ENCODE measurements around the gene IGFBP3. TPM values are rescaled to one million over a fixed set of nuclear protein-coding genes. Genes with fewer than 3 reads are reported as not detected.
"Not testable (repeated sequence)": the region's sequence is repeated elsewhere in the genome, so short reads cannot be mapped to it uniquely, and the experiment has no call there.

IGFBP3 gene
- total and polyA plus RNA-seq, 2 donors from 2014 or later = 50.5 to 193 TPM

DNA sequence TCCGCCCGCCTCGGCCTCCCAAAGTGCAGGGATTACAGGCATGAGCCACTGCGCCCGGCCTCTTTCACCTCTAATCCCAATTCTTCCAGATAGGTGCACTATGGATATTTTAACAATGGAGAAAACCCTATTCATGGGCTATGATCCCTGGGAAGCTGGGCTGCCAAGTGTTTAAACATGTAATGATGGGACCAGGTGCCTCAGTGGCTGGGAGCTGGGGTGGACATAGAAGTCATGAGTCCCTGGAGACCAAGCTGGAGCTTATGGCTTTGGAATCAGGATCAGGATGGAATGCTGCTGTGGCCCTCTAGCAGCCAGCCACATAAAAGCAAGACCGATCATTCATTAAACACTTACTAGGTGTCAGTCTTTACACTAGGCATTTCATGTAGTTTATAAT lies 41.8 kb upstream of the IGFBP3 start:
- Histone ChIP-seq H3K36me3 (ENCODE audit: control insufficient read depth in 2 of 3, insufficient read depth in 3 of 3, low read length in 3 of 3) (no peaks in the 10 kb centered on the region), H3K9ac (ENCODE audit: low read length in 3 of 3) (no peak overlapping the region), H3K4me3 (ENCODE audit: low read length in 3 of 3) (no peak overlapping the region), H3K4me1 (ENCODE audit: control insufficient read depth in 2 of 3, insufficient read depth in 2 of 3, low read depth in 1 of 3, low read length in 3 of 3) (no peaks in the 10 kb centered on the region), H3K9me3 (ENCODE audit: control insufficient read depth in 2 of 3, insufficient read depth in 1 of 3, low read length in 3 of 3) (no peaks in the 10 kb centered on the region), H3K27ac (ENCODE audit: low read depth in 2 of 2, low read length in 2 of 2) (no peak overlapping the region), H3K27me3 (ENCODE audit: control insufficient read depth, insufficient read depth, low read length) (no peaks in the 10 kb centered on the region)
- DNase-seq = peak in 1 of 5 donors; percentile 3
- intact Hi-C loops (cut with DNase I) = no loop called here
- FAIRE-seq = no peak
- TF ChIP-seq, protein P1, sequence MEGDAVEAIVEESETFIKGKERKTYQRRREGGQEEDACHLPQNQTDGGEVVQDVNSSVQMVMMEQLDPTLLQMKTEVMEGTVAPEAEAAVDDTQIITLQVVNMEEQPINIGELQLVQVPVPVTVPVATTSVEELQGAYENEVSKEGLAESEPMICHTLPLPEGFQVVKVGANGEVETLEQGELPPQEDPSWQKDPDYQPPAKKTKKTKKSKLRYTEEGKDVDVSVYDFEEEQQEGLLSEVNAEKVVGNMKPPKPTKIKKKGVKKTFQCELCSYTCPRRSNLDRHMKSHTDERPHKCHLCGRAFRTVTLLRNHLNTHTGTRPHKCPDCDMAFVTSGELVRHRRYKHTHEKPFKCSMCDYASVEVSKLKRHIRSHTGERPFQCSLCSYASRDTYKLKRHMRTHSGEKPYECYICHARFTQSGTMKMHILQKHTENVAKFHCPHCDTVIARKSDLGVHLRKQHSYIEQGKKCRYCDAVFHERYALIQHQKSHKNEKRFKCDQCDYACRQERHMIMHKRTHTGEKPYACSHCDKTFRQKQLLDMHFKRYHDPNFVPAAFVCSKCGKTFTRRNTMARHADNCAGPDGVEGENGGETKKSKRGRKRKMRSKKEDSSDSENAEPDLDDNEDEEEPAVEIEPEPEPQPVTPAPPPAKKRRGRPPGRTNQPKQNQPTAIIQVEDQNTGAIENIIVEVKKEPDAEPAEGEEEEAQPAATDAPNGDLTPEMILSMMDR (IDR thresholded peaks at IDR 0.05; ENCODE audit: borderline replicate concordance, extremely low read depth, insufficient read depth) = no peak

- no peaks in the 10 kb centered on the region for H3K4me1 ChIP-seq (ENCODE audit: control insufficient read depth in 2 of 3, insufficient read depth in 2 of 3, low read depth in 1 of 3, low read length in 3 of 3)
- no peak overlapping the region for H3K4me3 ChIP-seq (ENCODE audit: low read length in 3 of 3)
- TF ChIP-seq, protein P1 (IDR thresholded peaks at IDR 0.05; ENCODE audit: borderline replicate concordance, extremely low read depth, insufficient read depth) = no peak
- no peaks in the 10 kb centered on the region for H3K36me3 ChIP-seq (ENCODE audit: control insufficient read depth in 2 of 3, insufficient read depth in 3 of 3, low read length in 3 of 3)
- FAIRE-seq (no peak), DNase-seq (no peak)
- no peaks in the 10 kb centered on the region for H3K27me3 ChIP-seq (ENCODE audit: control insufficient read depth, insufficient read depth, low read length)
- no peak overlapping the region for H3K9ac ChIP-seq (ENCODE audit: low read length in 3 of 3)
- no peak overlapping the region for H3K27ac ChIP-seq (ENCODE audit: low read depth in 2 of 2, low read length in 2 of 2)
- no peaks in the 10 kb centered on the region for H3K9me3 ChIP-seq (ENCODE audit: control insufficient read depth in 2 of 3, insufficient read depth in 1 of 3, low read length in 3 of 3)
- intact Hi-C loops (cut with DNase I) = no loop called here
These were observed 36.6 kb upstream of the IGFBP3 start for GRCh38 chr7:45957721-45958120.

DNA sequence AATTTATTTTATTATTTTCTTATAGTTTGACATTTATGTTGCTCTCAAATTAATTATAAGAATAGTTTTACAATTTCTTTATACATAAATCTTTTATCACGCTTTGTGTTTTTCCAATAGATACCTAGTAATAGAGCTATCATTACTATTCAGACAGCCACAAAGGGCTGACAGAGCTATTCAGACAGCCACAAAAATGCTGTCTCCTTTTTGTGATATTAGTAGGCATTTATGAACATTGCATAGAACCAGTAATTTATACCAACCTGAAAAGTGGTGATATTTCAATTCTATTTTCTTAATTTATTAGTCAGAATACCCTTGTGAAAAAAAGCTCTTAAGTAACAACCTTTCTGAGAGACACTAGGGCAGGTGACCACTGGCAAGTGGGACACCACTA lies 34.2 kb upstream of the IGFBP3 start:
- TF ChIP-seq, protein P1 (IDR thresholded peaks at IDR 0.05; ENCODE audit: borderline replicate concordance, extremely low read depth, insufficient read depth) = no peak
- DNase-seq = no peak
- Histone ChIP-seq H3K4me1 (ENCODE audit: control insufficient read depth in 2 of 3, insufficient read depth in 2 of 3, low read depth in 1 of 3, low read length in 3 of 3) (no peaks in the 10 kb centered on the region), H3K9ac (ENCODE audit: low read length in 3 of 3) (no peak overlapping the region), H3K4me3 (ENCODE audit: low read length in 3 of 3) (no peak overlapping the region), H3K27me3 (ENCODE audit: control insufficient read depth, insufficient read depth, low read length) (no peaks in the 10 kb centered on the region), H3K9me3 (ENCODE audit: control insufficient read depth in 2 of 3, insufficient read depth in 1 of 3, low read length in 3 of 3) (no peaks in the 10 kb centered on the region), H3K36me3 (ENCODE audit: control insufficient read depth in 2 of 3, insufficient read depth in 3 of 3, low read length in 3 of 3) (no peaks in the 10 kb centered on the region), H3K27ac (ENCODE audit: low read depth in 2 of 2, low read length in 2 of 2) (no peak overlapping the region)
- no peak for FAIRE-seq
- intact Hi-C loops (cut with DNase I) = no loop called here

GRCh38 chr7:45953055-45953454 lies 32.0 kb upstream of the IGFBP3 start:
- FAIRE-seq; H3K36me3 ChIP-seq (ENCODE audit: control insufficient read depth in 2 of 3, insufficient read depth in 3 of 3, low read length in 3 of 3); intact Hi-C loops (cut with DNase I); DNase-seq; H3K9me3 ChIP-seq (ENCODE audit: control insufficient read depth in 2 of 3, insufficient read depth in 1 of 3, low read length in 3 of 3); H3K4me3 ChIP-seq (ENCODE audit: low read length in 3 of 3); H3K9ac ChIP-seq (ENCODE audit: low read length in 3 of 3); H3K4me1 ChIP-seq (ENCODE audit: control insufficient read depth in 2 of 3, insufficient read depth in 2 of 3, low read depth in 1 of 3, low read length in 3 of 3); H3K27me3 ChIP-seq (ENCODE audit: control insufficient read depth, insufficient read depth, low read length); H3K27ac ChIP-seq (ENCODE audit: low read depth in 2 of 2, low read length in 2 of 2): not testable (repeated sequence)
